HepG2 (cell line): ENCODE measurements around the gene SF1. TPM values are rescaled to one million over a fixed set of nuclear protein-coding genes. Genes with fewer than 3 reads are reported as not detected.
"Not testable (repeated sequence)": the region's sequence is repeated elsewhere in the genome, so short reads cannot be mapped to it uniquely, and the experiment has no call there.

Source experiments
- ATAC-seq: fragments of 200-7000 bp; cut with Tn5 transposase; 3 replicates; pipeline ENCODE4 v1.9.1; 2020; ENCODE audit warnings: mild to moderate bottlenecking, moderate library complexity
- BruUV-seq: library from RNA; stranded (reverse); fragments of 400-500 nt; replicated peaks from 2 replicates; lab custom pipeline; 2021; lab: Mats Ljungman, UMichigan
- CTCF ChIA-PET: fragments of 300-600 bp; formaldehyde crosslinking; extraction: SDS; loops from one replicate; lab custom pipeline; 2021; ENCODE audit warnings: low total read pairs, inconsistent platforms, low intra/inter-chr PET ratio; lab: Yijun Ruan, JAX
- POLR2A ChIA-PET: fragments of 350-600 bp; sonication (Branson Sonifier 250); formaldehyde crosslinking; loops from one replicate; lab custom pipeline; 2020; ENCODE audit warnings: antibody characterized with exemption, inconsistent platforms; lab: Yijun Ruan, JAX
- DNase-seq: peaks from one replicate; pipeline ENCODE4 v3.0.0-alpha.2; 2015; ENCODE audit warnings: low spot score
- FAIRE-seq: peaks from 3 replicates; lab custom pipeline; 2011; peaks lifted over from hg19 to GRCh38; lab: Jason Lieb, UNC
- H2AFZ ChIP-seq: one replicate; pipeline ENCODE4 v1.6.1; 2011; ENCODE audit warnings: low read length, inconsistent platforms
- H3K27ac ChIP-seq: fragments of 300-600 bp; 3 replicates; pipeline ENCODE4 v1.8.0; 2011; ENCODE audit warnings: mixed run types, mild to moderate bottlenecking, mixed read lengths, low read length, inconsistent platforms; ENCODE audit not compliant: insufficient read depth; ENCODE audit errors: extremely low read length
- H3K27me3 ChIP-seq, 2 experiments: fragments of 200-600 bp in 1 of 2; 2 replicates in 1 of 2; 3 replicates in 1 of 2; pipeline versions ENCODE4 v1.6.0 to v1.8.0; 2011; ENCODE audit warnings: low read length in 2 of 2, mild to moderate bottlenecking in 2 of 2, moderate library complexity in 2 of 2, inconsistent platforms in 1 of 2; ENCODE audit not compliant: insufficient read depth in 2 of 2, control insufficient read depth in 1 of 2
- H3K36me3 ChIP-seq, 2 experiments: fragments of 200-600 bp in 1 of 2; replicated peaks in 1 of 2; 2 replicates in 1 of 2; 3 replicates in 1 of 2; pipeline versions ENCODE4 v1.5.1 to v1.8.0; 2011; ENCODE audit warnings: low read length in 2 of 2, inconsistent platforms in 1 of 2; ENCODE audit not compliant: insufficient read depth in 2 of 2, control insufficient read depth in 1 of 2
- H3K4me1 ChIP-seq: 2 replicates; pipeline ENCODE4 v1.5.1; 2012; ENCODE audit warnings: low read length, inconsistent platforms; ENCODE audit not compliant: insufficient read depth
- H3K4me2 ChIP-seq: 2 replicates; pipeline ENCODE4 v1.6.0; 2011; ENCODE audit warnings: low read depth, low read length, inconsistent platforms
- H3K4me3 ChIP-seq, 3 experiments: fragments of 200-600 bp in 1 of 3; sonication (generic), shearing (Covaris generic) in 1 of 3; replicated peaks in 1 of 3; 2 replicates each; pipeline ENCODE4 v1.5.1; 2011 to 2016; ENCODE audit warnings: low read length in 3 of 3, inconsistent platforms in 2 of 3, low read depth in 2 of 3, mild to moderate bottlenecking in 2 of 3, control low read depth in 1 of 3, mixed read lengths in 1 of 3; ENCODE audit not compliant: insufficient read depth in 1 of 3
- H3K79me2 ChIP-seq: one replicate; pipeline ENCODE4 v1.6.1; 2011; ENCODE audit warnings: low read length, inconsistent platforms; ENCODE audit not compliant: insufficient read depth
- H3K9ac ChIP-seq: 2 replicates; pipeline ENCODE4 v1.6.0; 2011; ENCODE audit warnings: mild to moderate bottlenecking, low read depth, low read length, inconsistent platforms; ENCODE audit not compliant: insufficient read depth
- H3K9me3 ChIP-seq: 2 replicates; pipeline ENCODE4 v1.5.1; 2012; ENCODE audit warnings: mild to moderate bottlenecking, low read length
- H4K20me1 ChIP-seq: 2 replicates; pipeline ENCODE4 v1.6.0; 2011; ENCODE audit warnings: inconsistent platforms, mild to moderate bottlenecking, low read length, moderate library complexity; ENCODE audit not compliant: insufficient read depth
- HNF1A ChIP-seq, 2 experiments: sonication (generic) in 1 of 2; formaldehyde crosslinking in 1 of 2; IDR thresholded peaks; 2 replicates each; pipeline versions ENCODE4 v1.4.0 to v1.6.1; 2016 to 2020; ENCODE audit warnings: borderline replicate concordance in 1 of 2, low read depth in 1 of 2, mild to moderate bottlenecking in 1 of 2, missing genetic modification reagents in 1 of 2
- HNF1B ChIP-seq: sonication (generic); formaldehyde crosslinking; IDR thresholded peaks from 2 replicates; pipeline ENCODE4 v1.5.1; 2020; ENCODE audit warnings: mild to moderate bottlenecking, moderate library complexity, missing genetic modification reagents
- PAXIP1 ChIP-seq: sonication (generic); formaldehyde crosslinking; conservative IDR thresholded peaks from 2 replicates; pipeline ENCODE4 v1.4.0; 2020; ENCODE audit warnings: mild to moderate bottlenecking, missing genetic modification reagents, moderate library complexity
- PBX2 ChIP-seq: IDR thresholded peaks from 2 replicates; pipeline ENCODE4 v1.6.1; 2016; ENCODE audit warnings: control low read depth
- POGZ ChIP-seq: sonication (generic); formaldehyde crosslinking; IDR thresholded peaks from 2 replicates; pipeline ENCODE4 v1.4.0; 2020; ENCODE audit warnings: mild to moderate bottlenecking, missing genetic modification reagents
- RARA ChIP-seq: IDR thresholded peaks from 2 replicates; pipeline ENCODE4 v1.6.1; 2016; ENCODE audit warnings: missing genetic modification reagents, missing compliant biosample characterization
- RXRA ChIP-seq: sonication (generic); formaldehyde crosslinking; IDR thresholded peaks from 2 replicates; pipeline ENCODE4 v1.5.1; 2020; ENCODE audit warnings: missing genetic modification reagents
- RXRB ChIP-seq: IDR thresholded peaks from 2 replicates; pipeline ENCODE4 v1.6.1; 2016; ENCODE audit warnings: borderline replicate concordance, missing genetic modification reagents, missing compliant biosample characterization
- SAP130 ChIP-seq: IDR thresholded peaks from 2 replicates; pipeline ENCODE4 v1.6.1; 2016; ENCODE audit warnings: low read depth
- TEAD3 ChIP-seq: optimal IDR thresholded peaks from 2 replicates; pipeline ENCODE3; 2016; ENCODE audit warnings: borderline replicate concordance
- THRA ChIP-seq: sonication (generic); formaldehyde crosslinking; IDR thresholded peaks from 2 replicates; pipeline ENCODE4 v1.4.0; 2020; ENCODE audit warnings: missing genetic modification reagents, borderline replicate concordance
- WGBS: methylation state at CpG from one replicate; pipeline ENCODE4 v1.1.6; 2017; ENCODE audit warnings: low lambda C conversion rate; 5-methylcytosine and 5-hydroxymethylcytosine counted together
- in situ Hi-C: cut with HindIII; loops from 2 replicates; pipeline ENCODE4 v1.10.0; 2017; ENCODE audit warnings: low pct_unique_long_range_greater_than_20kb; ENCODE audit not compliant: extremely low pct_ligation_motif_present
- intact Hi-C: fragments of 100-400 bp; cut with micrococcal nuclease; formaldehyde crosslinking; loops from one replicate; pipeline ENCODE4 v1.10.0; 2022; ENCODE audit not compliant: unreplicated experiment
- polyA plus RNA-seq, 8 experiments: library from polyadenylated mRNA; depleted of rRNA in 3 of 8; stranded (reverse) in 7 of 8; unstranded in 1 of 8; fragments of >200 nt; fragmentation: Illumina TruSeq in 4 of 8; extraction: Trizol in 4 of 8; gene quantifications; 2 replicates each; pipeline versions ENCODE4 v1.2.1 to v1.2.3, GENCODE V29; 2011 to 2016; ENCODE audit warnings: low read depth in 4 of 8, missing spikeins in 1 of 8, mixed read lengths in 1 of 8; ENCODE audit not compliant: insufficient read depth in 1 of 8
- total RNA-seq, 5 experiments: library from RNA; depleted of rRNA; stranded (reverse); fragments of >200 nt; fragmentation: Illumina TruSeq; extraction: Trizol; gene quantifications; 2 replicates each; pipeline ENCODE4 v1.2.3, GENCODE V29; 2016; ENCODE audit warnings: low read depth in 1 of 5

The SF1 gene
- total and polyA plus RNA-seq, 2 of the 13 experiments (the other 11 are each of a cell fraction or from before 2014, with no cell fraction given): 55.5 to 70.4 TPM

- Histone ChIP-seq H3K4me1 (peaks cover 34% of the 10 kb centered on the region), H3K4me2 (peak overlapping the region; percentile 61)
- H3K9ac ChIP-seq, H4K20me1 ChIP-seq, H3K4me3 ChIP-seq, H3K27me3 ChIP-seq, H3K36me3 ChIP-seq, H2AFZ ChIP-seq, H3K27ac ChIP-seq, CTCF ChIA-PET, intact Hi-C loops, in situ Hi-C loops, H3K79me2 ChIP-seq, BruUV-seq, H3K9me3 ChIP-seq: not testable (repeated sequence)
- ATAC-seq: peak; percentile 49
- FAIRE-seq: peak; percentile 47
- WGBS: 2% methylated on average over 5 of the region's 5 CpGs
- peak; percentile 64 for DNase-seq
- POLR2A ChIA-PET: interaction anchor here (1.0 to 1.1 kb wide), 2 partner anchors 57 to 226 kb away, joined by 3 read pairs; partner anchors contain the start of gene SAC3D1
- TF ChIP-seq THRA (CRISPR knock-in tag) (peak; percentile 91; the same call in 1 of the 2 replicates), RXRA (CRISPR knock-in tag) (peak; percentile 82; the same call in 1 of the 2 replicates), HNF1A (IDR thresholded peaks at IDR 0.05; ENCODE audit: low read depth) (peak; percentile 84), HNF1A (CRISPR knock-in tag; IDR thresholded peaks at IDR 0.05; ENCODE audit: borderline replicate concordance) (peak; percentile 84), RXRB (peak; percentile 84), PAXIP1 (CRISPR knock-in tag) (peak; percentile 44; the same call in 1 of the 2 replicates), RARA (peak; percentile 22; the same call in 1 of the 2 replicates), PBX2 (peak; percentile 41; the same call in 1 of the 2 replicates), POGZ (CRISPR knock-in tag) (0 out of 2 replicates have a peak, but pooled peaks have one; percentile 14), TEAD3 (peak; percentile 92), SAP130 (CRISPR knock-in tag) (peak; percentile 33; the same call in 1 of the 2 replicates), HNF1B (peak; percentile 95)
Observed at GRCh38 chr11:64815433-64815832, 37.1 kb upstream of the SF1 start.
